Measurements from ENCODE around the gene GAB2. TPM values are rescaled to one million over a fixed set of nuclear protein-coding genes. Genes with fewer than 3 reads are reported as not detected.

Gene GAB2
- total and polyA plus RNA-seq, 2 of the 4 experiments (the other 2 are of a cell fraction) = 3.3 to 5.9 TPM

GRCh38 chr11:78399136-78399535 lies 18.5 kb downstream of the GAB2 start:
- Histone ChIP-seq H3K4me2 (ENCODE audit: low read depth, low read length) (no peak overlapping the region), H3K4me3 (ENCODE audit: insufficient read depth, low read depth, low read length) (no peak overlapping the region), H3K9me1 (ENCODE audit: insufficient read depth, low read length) (peaks cover 3% of the 10 kb centered on the region; the same call in 1 of the 2 replicates), H3K27ac (ENCODE audit: insufficient read depth, low read length) (no peak overlapping the region), H2AK9ac (replicated peaks; ENCODE audit: low read depth, low read length, poor library complexity) (no peak overlapping the region), H4K8ac (ENCODE audit: low read depth in 2 of 2, low read length in 2 of 2) (no peak overlapping the region), H3K56ac (ENCODE audit: extremely low read depth, insufficient read depth, low read length) (no peak overlapping the region), H4K5ac (ENCODE audit: low read depth, low read length) (no peak overlapping the region), H4K20me1 (ENCODE audit: insufficient read depth, low read length) (peaks cover 1% of the 10 kb centered on the region), H2BK5ac (ENCODE audit: low read depth, low read length, poor library complexity, severe bottlenecking) (no peak overlapping the region), H3K4ac (ENCODE audit: low read depth, low read length) (no peak overlapping the region), H4K91ac (ENCODE audit: insufficient read depth, low read depth, low read length) (no peak overlapping the region), H3K9ac (ENCODE audit: low read depth, low read length) (no peak overlapping the region), H2BK120ac (ENCODE audit: low read depth, low read length) (no peak overlapping the region), H3K18ac (ENCODE audit: low read depth, low read length) (no peak overlapping the region), H3K9me3 (ENCODE audit: control insufficient read depth, insufficient read depth, low read length) (no peaks in the 10 kb centered on the region), H2AFZ (replicated peaks; ENCODE audit: low read length, poor library complexity) (no peak overlapping the region), H3K27me3 (ENCODE audit: control insufficient read depth, insufficient read depth, low read length) (no peaks in the 10 kb centered on the region), H3K79me1 (ENCODE audit: low read depth in 1 of 2, low read length in 2 of 2) (peaks cover 31 to 41% of the 10 kb centered on the region in 2 experiments), H3K23ac (ENCODE audit: low read depth, low read length) (no peak overlapping the region), H2BK20ac (ENCODE audit: low read depth, low read length) (no peak overlapping the region), H3K4me1 (ENCODE audit: control insufficient read depth, insufficient read depth, low read length) (no peaks in the 10 kb centered on the region), H3K36me3 (ENCODE audit: control insufficient read depth, insufficient read depth, low read length) (no peaks in the 10 kb centered on the region), H2BK15ac (ENCODE audit: low read depth, low read length) (no peak overlapping the region), H2AK5ac (ENCODE audit: low read depth, low read length) (no peak overlapping the region), H3K14ac (replicated peaks; ENCODE audit: low read depth, low read length) (no peak overlapping the region)
- DNase-seq (no peak), ATAC-seq (ENCODE audit: low read depth) (no peak)
- POLR2A ChIA-PET (ENCODE audit: unreplicated experiment) = no interaction called here
- BruUV-seq (replicated peaks) = no TSS peak
- intact Hi-C loops (cut with micrococcal nuclease) = no loop called here
- in situ Hi-C loops (cut with MboI; ENCODE audit: low sequenced_read_pairs) = no loop called here
- CTCF ChIA-PET = no interaction called here
- 40% methylated on average over 1 of the region's 4 CpGs; no CpG with 5 or more reads in 1 of the 2 experiments for WGBS, 2 experiments (ENCODE audit: extremely low coverage in 2 of 2, insufficient read length in 1 of 2)
- dilution Hi-C loops (cut with HindIII; ENCODE audit: low sequenced_read_pairs, unreplicated experiment) = no loop called here
- TF ChIP-seq USF2 (IDR thresholded peaks at IDR 0.05; ENCODE audit: low read depth, low read length) (no peak), ELK1 (IDR thresholded peaks at IDR 0.05; ENCODE audit: borderline replicate concordance, low read depth, low read length) (no peak), RFX5 (IDR thresholded peaks at IDR 0.05; ENCODE audit: low read depth, low read length) (no peak), CTCF (conservative IDR thresholded peaks at IDR 0.05; ENCODE audit: low read depth, low read length) (no peak), FOS (IDR thresholded peaks at IDR 0.05; ENCODE audit: low read depth, low read length) (no peak), MAFK (IDR thresholded peaks at IDR 0.05; ENCODE audit: low read depth, low read length) (no peak), SMC3 (IDR thresholded peaks at IDR 0.05; ENCODE audit: low read depth, low read length) (no peak), MAZ (IDR thresholded peaks at IDR 0.05; ENCODE audit: borderline replicate concordance, low read depth, low read length) (no peak), MXI1 (IDR thresholded peaks at IDR 0.05; ENCODE audit: borderline replicate concordance, low read depth, low read length) (no peak), BHLHE40 (IDR thresholded peaks at IDR 0.05; ENCODE audit: low read depth, low read length) (no peak)

Measured in IMR-90 (cell line).